CD1c-positive myeloid dendritic cell (primary cell): ENCODE measurements around the gene MAPKAPK3.
A peak's percentile ranks its signal among the peaks of the same experiment; 100 is the strongest.

ENCODE experiments used
- DNase-seq: peaks from one replicate; pipeline ENCODE4 v3.0.0-alpha.2; 2016; ENCODE audit errors: extremely low spot score

The MAPKAPK3 gene

GRCh38 chr3:50608278-50608677, 8.7 kb upstream of the MAPKAPK3 start:
- no peak for DNase-seq

GRCh38 chr3:50609071-50609762, 7.7 kb upstream of the MAPKAPK3 start:
- peak; percentile 57 for DNase-seq

GRCh38 chr3:50609763-50610085, 7.2 kb upstream of the MAPKAPK3 start:
- DNase-seq: no peak

- DNase-seq: peak; percentile 41
Observed at GRCh38 chr3:50610181-50610971, 6.6 kb upstream of the MAPKAPK3 start.

GRCh38 chr3:50610992-50611463, 5.9 kb upstream of the MAPKAPK3 start:
- no peak for DNase-seq

- peak; percentile 100 for DNase-seq
Observed at GRCh38 chr3:50611464-50612233, 5.3 kb upstream of the MAPKAPK3 start, which contains the start of gene CISH. Gene CISH, minus strand, starts transcription at chr3:50611774. Its CDS starts 124 bp downstream, at chr3:50611650.

- DNase-seq: no peak
Observed at GRCh38 chr3:50612234-50612882, 4.6 kb upstream of the MAPKAPK3 start.

- no peak for DNase-seq
Observed at GRCh38 chr3:50612970-50613846, 3.7 kb upstream of the MAPKAPK3 start.

- no peak for DNase-seq
Observed at GRCh38 chr3:50615190-50615589, 1.8 kb upstream of the MAPKAPK3 start.

GRCh38 chr3:50616003-50616769, 765 bp upstream of the MAPKAPK3 start:
- peak; percentile 84 for DNase-seq

GRCh38 chr3:50616770-50617095, 218 bp upstream of the MAPKAPK3 start:
- DNase-seq: peak; percentile 97

GRCh38 chr3:50617911-50618481, 1.0 kb downstream of the MAPKAPK3 start:
- DNase-seq: no peak

- peak; percentile 82 for DNase-seq
Observed at GRCh38 chr3:50620420-50620819, 3.5 kb downstream of the MAPKAPK3 start.

- no peak for DNase-seq
Observed at GRCh38 chr3:50620820-50621219, 3.9 kb downstream of the MAPKAPK3 start.

GRCh38 chr3:50622881-50623280, 5.9 kb downstream of the MAPKAPK3 start:
- DNase-seq: no peak

GRCh38 chr3:50623840-50624474, 7.0 kb downstream of the MAPKAPK3 start:
- DNase-seq: peak; percentile 65

- DNase-seq: no peak
Observed at GRCh38 chr3:50624634-50625033, 7.7 kb downstream of the MAPKAPK3 start.

GRCh38 chr3:50625231-50626182, 8.6 kb downstream of the MAPKAPK3 start:
- no peak for DNase-seq
